Amniotic stem cell (primary cell): ENCODE results near the gene HSF2BP.
"Not testable (repeated sequence)": the region's sequence is repeated elsewhere in the genome, so short reads cannot be mapped to it uniquely, and the experiment has no call there.

ENCODE experiments used
- DNase-seq: peaks from one replicate; lab custom pipeline; 2025; lab: John Stamatoyannopoulos, UW

Gene HSF2BP

DNA sequence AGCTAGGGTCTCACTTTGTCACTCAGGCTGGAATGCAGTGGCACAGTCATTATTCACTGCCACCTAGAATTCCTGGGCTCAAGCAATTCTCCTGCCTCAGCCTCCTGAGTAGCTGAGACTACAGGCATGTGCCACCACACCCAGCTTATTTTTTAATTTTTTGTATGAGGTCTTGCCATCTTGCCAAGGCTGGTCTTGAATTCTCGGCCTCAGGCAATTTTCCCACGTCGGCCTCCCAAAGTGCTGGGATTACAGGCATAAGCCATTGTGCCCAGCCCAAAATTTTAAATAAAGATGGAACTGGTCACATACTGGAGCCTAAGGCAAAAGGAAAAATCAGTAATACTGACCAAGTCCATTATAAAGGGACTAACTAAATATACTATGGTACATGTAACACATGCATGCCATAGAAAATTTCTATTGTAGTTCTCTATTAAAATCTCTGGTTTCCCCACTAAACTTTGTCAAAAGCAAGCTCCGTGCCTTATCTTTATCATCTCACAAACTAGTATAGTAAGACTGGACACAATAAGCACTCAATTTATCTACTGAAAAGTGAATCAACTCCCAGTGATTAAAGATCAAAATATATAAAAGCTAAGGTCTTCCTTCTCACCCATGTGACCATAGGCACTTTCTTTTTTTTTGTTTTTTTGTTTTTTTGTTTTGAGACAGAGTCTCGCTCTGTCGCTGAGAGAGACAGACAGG, 61.6 kb downstream of the HSF2BP start:
- no peak for DNase-seq

DNA sequence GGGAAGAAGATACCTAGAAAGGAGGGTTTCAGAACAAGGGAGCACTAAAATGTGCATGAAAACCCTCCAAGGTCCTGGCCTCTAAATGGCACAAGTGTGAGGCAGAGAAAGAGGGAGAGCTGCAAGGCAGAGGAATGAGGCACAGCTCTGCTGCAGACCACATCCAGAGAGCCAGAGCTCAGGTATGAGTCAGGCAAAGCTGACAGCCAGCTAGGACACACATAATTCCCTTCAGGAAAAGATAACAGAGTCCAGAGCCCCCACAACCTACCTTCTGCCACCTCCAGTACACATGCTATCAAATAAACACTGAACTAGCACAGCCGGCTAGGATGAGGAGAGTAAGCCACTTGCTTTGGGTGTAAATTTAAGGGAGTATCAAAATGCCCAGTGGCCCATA, 62.2 kb downstream of the HSF2BP start:
- no peak for DNase-seq

DNA sequence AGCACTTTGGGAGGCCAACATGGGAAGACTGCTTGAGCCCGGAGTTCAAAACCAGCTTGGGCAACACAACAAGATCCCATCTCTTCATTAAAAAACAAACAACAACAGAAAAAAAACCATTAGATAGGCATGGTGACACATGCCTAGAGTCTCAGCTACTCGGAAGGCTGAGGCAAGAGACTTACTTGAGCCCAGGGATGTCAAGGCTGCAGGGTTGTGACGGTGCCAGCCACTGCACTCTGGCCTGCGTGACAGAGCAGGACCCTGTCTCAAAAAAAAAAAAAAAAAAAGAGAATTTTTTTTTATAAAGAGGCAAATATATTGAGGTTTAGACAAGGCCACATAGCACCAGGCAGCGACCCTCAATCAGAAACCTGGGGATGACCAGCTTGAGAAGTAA, 62.7 kb downstream of the HSF2BP start:
- DNase-seq: no peak

DNA sequence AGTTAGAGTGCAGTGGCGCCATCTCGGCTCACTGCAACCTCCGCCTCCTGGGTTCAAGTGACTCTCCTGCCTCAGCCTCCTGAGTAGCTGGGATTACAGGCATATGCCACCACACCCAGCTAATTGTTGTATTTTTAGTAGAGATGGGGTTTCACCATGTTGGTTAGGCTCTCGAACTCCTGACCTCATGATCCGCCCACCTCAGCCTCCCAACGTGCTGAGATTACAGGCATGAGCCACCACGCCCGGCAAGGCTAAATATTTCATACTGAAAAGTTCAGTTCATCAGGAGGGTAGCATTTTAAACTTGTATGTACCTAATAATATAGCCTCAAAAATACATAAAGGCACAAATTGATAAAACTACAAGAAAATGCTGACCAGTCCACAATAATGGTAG, 63.5 kb downstream of the HSF2BP start:
- DNase-seq: not testable (repeated sequence)

DNA sequence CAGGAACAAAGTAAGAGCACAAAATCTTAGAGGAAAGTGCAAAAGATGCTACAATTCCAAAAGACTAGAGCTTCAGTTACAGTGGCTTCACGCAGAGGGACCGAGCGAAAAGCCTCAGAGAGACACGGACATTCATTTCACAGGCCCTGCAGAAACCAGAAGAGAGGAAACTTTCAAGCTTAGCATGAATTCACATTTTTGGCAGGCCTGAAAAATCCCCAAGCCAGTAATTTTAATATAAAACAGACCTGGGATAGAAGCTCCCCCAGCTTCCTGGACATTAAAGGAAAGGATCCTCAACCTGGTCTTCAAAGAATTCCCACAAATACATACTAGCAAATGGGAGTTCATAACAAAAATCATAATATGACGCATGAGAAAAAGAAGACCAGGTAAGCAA, 66.2 kb downstream of the HSF2BP start:
- DNase-seq: no peak

DNA sequence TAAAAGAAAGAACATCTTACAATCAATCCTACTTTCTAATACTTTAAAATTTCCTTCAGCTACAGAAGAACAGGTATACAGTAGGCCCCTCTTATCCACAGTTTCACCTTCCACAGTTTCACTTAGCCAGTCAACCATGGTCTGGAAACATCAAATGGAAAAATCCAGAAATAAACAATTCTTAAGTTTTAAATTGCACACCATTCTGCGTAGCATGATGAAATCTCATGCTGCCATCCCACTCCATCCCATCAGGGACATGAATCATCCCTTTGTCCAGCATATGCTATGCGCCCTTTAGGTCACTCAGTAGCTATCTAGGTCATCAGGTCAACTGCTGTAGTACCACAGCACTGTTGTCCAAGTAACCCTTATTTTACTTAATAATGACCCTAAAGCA, 67.7 kb downstream of the HSF2BP start:
- DNase-seq: no peak

DNA sequence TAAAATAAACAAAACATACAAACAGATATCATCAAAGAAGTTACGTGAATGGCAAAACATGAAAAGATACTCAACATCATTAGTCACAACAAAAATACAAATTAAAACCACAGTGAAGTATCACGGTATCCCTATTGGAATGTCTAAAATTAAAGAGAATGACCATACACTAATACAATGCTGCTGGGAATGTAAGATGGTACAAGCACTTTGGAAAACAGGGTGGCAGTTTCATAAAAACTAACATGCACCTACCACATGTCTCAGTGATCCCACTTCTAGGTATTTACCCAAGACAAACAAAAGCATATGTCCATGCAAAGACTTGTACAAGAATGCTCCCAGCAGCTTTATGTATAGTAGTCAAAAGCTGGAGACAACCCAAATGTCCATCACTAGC, 69.1 kb downstream of the HSF2BP start:
- DNase-seq: no peak

DNA sequence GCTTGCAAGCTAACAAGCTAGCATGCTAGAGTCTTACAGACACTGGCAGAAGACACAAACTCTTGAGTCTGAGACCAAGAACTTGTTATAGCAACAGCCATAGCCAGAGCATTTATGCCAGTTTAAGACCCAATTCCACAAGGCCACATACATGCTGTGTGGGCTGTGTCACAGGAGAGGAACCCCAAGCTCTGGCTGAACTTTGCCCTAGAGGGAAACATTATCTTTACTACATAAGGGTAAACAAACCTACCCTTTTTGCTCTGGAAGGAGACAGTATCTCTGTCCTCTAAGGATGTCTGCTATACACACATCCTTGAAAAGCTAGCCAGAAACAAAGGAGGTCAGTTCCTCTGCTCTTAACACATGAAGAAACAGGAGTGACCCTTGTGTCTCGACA, 70.3 kb downstream of the HSF2BP start:
- no peak for DNase-seq

DNA sequence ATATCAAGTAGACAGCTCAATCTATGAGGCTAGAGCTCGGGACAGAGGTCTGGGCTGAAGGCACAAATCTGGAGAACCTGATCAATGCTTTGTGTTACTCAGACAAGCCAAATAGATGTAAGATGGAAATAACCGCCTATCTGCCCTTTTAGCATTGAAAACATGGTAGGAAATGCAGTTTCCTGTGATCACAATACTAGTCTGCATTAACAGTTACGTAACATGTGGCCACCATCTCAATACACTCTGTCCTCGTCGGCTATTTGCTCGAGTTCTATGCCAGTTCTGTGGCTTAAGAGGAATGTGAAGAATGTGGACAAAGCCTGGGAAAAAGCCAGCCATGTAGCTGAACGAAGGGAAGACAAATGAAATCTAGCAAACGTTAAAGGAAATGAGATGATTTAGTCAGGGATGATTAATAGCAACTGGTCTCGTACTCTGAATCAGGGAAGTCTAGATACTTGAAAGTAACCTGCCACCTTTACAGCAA, 73.3 kb downstream of the HSF2BP start:
- DNase-seq: peak; percentile 86

DNA sequence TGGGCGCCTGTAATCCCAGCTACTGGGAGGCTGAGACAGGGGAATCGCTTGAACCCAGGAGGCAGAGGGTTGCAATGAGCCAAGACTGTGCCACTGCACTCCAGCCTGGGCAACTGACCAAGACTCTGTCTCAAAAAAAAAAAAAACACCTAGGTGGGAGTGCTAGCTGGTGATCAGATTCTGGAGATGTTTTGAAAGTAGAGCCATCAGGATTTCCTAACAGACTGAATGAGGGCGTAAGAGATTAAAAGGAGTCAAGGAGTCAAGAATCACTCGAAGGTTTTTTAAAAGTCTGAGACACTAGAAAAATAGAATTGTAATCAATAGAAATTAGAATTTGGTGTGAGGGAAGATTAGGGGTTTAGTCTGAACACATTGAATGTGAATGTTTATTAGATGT, 73.8 kb downstream of the HSF2BP start:
- no peak for DNase-seq

DNA sequence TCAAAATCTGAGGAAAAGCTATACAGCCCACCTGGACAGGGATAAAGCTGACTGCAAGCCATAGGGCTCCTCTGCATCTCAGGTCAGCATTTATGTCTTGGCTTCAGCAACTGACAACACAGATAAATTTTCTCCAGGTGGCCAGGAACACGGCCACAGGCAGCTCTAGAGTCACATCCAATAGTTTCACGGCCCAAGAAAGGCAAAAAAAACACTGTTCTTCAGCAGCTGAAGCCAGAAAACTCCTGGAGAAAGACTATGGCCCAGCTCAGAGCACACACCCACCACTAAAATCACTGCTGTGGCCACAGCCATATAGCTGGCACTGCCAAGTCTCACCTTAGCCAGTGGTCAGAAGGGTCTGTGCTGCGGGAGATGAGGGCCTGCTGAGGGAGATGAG, 77.8 kb downstream of the HSF2BP start:
- no peak for DNase-seq

DNA sequence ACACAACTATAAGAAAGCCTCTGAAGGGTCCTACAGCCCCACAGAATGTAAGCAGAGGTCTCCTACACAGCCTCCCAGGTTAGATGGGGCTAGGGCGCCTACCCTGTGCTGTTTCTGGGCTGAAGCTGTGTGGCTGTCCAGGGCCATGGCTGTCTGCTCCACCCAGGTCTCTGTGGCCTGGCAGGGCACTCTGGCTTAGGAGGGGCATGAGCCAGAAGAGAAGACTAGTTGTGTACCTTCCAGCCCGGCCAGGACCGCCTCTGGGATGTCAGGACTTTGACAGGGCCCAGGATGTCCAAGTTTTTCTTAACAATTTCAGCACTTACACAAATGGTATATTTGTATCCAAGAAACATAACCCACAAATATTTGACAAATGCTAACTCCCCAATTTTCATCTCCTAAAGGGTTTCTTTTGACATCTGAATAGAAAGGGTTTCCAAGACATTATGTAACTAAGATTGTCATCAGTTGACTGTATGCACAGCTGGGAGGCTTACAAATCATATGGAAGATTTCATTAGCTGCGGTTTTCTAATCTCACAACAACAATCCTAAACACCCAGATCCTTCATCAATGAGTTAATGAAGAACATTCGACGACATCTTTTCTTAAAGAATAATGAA, 80.5 kb downstream of the HSF2BP start:
- DNase-seq: no peak

DNA sequence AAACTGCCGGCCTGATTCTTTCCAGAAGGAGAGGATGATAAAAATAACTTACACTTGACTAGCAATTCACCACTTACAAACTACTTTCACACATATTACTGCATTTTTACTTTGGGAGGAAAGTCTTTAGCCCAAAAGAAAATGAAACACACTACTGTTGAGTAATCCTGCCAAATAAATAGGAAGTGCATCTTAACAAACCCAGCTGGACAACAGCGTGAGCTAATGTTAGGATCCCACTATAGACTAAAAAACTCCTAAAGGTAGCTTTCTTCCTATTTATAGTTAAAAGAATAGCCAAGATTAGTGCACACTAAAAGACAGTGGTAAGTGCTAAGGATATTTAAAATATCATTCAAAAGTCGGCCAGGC, 83.8 kb downstream of the HSF2BP start:
- DNase-seq: no peak

DNA sequence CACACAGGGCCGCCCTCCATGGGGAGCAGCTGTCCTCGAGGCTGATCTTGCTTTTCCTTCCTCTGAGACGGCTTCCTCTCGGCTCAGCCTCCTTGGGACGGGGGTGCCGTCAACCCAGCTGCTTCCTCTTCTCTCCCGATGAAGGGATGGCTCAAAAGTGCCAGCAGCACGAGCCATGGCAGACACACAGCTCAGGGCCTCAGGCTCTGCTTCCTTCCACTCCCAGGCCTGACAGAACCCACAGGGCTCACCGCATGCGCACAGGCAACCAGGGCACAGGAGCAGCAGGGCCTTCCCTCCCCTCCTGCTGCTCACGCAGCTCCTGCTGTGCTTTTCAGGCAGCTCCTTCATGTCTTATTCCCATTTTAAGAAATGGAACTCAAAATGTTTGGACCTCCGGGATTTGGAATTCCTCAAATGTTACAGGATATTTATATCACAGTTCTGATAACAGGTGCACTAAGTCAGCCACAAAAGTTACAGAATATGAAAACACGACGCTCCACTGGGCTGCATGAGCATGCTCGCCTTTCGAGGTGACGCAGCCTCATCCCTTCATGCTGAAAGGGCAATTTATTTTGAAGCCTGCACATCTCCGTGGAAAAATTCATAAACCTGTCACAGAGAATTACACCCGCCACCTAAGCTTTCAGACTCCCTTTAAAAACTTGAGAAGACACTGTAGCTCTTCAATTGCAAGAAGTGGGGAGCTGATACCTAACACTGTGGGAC, 84.4 kb downstream of the HSF2BP start:
- no peak for DNase-seq

DNA sequence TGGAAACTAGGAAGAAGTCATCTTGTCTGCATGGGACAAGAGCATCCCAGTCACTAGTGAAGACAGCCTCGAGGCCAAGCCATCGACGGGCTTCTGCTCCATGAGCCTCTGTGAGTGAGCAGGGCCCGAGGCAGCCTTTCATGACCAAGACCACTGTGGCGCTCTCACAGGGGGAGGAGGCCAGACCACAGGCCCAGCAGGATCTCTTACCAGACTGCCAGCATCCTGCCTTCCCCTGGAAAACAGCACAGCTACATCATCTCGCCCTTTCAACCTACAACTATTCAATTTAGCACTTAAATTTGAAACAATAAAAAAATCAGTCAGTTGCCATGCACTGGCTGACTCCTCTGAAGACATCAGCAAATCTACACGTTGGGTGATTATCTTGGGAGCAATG, 85.4 kb downstream of the HSF2BP start:
- no peak for DNase-seq

DNA sequence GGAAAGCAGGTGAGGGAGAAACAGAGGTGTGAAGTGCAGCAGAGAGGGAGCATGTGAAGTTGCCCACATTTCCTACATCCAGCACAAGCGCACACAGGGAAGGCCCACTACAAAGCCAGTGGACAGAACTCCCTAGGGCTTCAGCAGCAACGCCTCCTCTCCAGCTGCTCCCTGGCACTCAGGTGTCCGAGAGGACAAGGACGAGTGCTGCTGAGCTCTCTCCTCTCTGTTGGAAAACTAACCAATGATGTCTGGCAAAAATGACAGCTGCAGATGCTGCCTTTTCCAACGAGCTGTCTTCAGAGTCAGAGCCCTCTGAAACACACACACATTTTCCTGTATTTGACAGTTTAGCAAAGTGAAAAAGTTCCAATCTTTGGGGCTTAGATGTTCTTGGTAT, 86.8 kb downstream of the HSF2BP start:
- no peak for DNase-seq

DNA sequence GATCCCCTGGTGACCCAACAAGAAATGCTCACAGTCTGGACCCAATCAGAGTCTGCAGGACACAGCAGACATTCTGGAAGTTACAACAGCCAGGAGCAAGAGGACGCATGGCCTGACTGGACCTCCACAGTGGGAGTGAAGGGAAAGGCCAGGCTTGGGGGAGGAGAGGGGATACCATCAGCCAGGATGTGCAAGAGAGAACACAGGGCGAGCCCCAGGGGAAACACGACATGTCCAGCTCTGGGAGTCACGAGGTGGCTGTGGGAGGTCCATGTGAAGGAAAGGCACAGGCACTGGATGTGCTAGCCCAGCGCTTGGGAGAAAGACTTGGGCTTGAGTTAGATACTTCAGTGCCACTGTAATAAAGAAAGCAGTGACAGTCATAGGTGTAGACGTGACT, 87.3 kb downstream of the HSF2BP start:
- no peak for DNase-seq

DNA sequence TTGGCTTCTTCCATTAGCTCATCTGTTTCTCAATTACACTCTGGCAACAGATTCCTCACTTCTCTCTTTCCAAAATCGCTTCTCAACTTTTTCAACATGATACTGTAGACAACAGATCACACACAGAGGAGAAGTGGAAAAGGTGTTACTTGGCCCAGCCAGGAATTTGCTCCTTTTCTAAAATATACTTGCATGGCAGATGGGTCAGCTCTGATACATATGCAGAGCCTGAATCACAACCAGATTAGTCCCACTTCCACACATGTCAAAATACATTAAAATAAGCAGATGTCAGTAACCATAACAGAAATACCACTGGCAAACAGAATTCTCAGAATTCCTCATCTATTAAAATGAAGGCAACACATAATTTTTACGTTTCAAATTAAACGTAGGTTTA, 89.1 kb downstream of the HSF2BP start:
- DNase-seq: not testable (repeated sequence)

DNA sequence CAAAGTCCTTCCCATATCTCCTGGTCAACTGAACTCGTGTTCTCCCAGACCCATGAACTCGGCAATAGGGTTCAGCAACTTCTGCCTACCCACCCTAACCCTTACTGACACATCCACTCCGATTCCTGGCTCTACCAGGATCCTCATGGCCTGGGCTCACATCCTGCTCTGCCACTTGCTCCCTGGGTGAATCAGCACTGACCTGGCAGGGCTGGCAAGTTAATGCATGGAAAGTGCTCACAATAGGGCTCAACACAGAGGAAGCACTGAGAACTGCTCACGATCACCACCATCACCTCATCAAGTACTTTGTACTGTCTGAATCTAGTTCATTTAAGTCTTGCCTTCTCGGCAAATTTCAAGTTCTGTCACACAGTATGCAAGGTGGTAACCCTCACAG, 96.8 kb downstream of the HSF2BP start:
- DNase-seq: not testable (repeated sequence)

DNA sequence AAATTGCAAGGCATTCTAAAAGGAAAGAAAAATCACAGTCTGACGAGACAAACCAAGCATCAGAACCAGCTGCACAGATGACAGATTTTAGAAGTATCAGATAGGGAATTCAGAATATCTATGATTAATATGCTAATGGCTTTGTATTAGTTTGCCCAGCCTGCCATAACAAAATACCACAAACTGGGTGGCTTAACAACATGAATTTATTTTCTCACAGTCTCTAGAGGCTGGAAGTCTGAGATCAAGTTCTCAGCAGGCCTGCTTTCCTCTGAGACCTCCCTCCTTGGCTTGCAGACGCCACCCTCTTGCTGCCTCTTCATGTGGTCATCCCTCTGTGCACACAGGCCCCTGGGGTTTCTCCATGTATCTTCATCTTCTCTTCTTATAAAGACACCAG, 118.7 kb downstream of the HSF2BP start:
- not testable (repeated sequence) for DNase-seq

DNA sequence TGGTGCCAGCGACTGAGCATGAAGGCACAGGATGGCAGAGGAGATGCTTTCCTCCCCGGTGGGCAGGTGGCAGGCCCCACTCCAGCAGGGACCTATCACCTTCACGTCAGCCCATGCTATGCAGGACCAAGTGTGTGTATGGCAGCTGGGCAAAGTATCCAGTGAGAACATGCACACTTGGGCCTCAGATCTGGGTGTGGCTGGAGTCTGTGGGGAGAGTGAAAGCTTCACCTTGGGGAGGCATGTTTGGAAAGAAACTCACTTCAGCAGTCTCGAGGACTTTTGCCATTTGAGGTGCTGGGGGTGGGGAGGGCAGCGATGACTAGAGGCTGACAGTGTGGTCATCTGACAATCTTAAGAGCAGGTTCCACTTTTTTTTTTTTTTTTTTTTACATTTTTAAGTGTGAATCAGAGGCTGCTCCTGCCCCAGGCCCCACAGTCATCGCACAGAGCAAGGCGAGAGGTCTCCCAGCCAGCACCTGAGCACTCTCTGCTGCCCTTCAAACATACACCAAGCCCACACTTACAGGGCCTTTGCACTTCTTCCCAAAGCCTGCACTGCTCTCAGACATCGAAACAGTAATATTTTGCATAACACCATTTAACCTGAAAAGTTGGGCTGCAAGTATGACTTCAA, 136.7 kb downstream of the HSF2BP start:
- not testable (repeated sequence) for DNase-seq

DNA sequence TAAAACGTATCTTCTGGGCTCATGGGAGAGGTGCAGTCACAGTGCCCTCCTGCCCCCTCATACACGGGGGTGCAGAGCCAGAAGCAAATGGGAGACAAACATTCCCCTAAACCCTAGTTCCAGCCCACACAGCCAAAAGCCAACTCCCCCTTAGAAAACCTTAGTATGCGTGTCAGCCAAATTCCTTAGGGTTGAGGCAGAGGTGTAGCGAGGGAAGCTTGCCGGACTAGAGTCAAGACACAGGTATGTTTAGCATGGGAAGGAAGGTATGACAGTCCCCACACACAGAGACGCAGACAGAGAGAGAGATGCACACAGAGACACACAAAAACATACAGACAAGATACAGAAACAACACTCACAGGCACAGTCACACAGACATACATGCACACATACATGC, 141.6 kb downstream of the HSF2BP start:
- not testable (repeated sequence) for DNase-seq
